GM12878 (cell line): ENCODE data around the gene CACNA1A. TPM values are rescaled to one million over a fixed set of nuclear protein-coding genes. Genes with fewer than 3 reads are reported as not detected.

Experiments
- ATAC-seq: fragments of 200-7000 bp; cut with Tn5 transposase; 3 replicates; pipeline ENCODE4 v1.9.1; 2020; ENCODE audit warnings: mild to moderate bottlenecking, moderate library complexity
- BruUV-seq: library from RNA; stranded (reverse); fragments of 400-500 nt; replicated peaks from 2 replicates; lab custom pipeline; 2021; lab: Mats Ljungman, UMichigan
- CTCF ChIA-PET: fragments of 300-600 bp; sonication (Branson Sonifier 250); formaldehyde crosslinking; extraction: SDS; loops from one replicate; lab custom pipeline; 2021; ENCODE audit warnings: inconsistent platforms; lab: Yijun Ruan, JAX
- POLR2A ChIA-PET: fragments of 350-600 bp; formaldehyde crosslinking; extraction: SDS; loops from one replicate; lab custom pipeline; 2021; ENCODE audit warnings: inconsistent platforms; lab: Charles Lee
- RAD21 ChIA-PET: fragments of 300-600 bp; sonication (Branson Sonifier 250); formaldehyde crosslinking; loops from one replicate; lab custom pipeline; 2023; ENCODE audit warnings: antibody characterized with exemption; ENCODE audit not compliant: unreplicated experiment; lab: Charles Lee
- SMC1A ChIA-PET: fragments of 300-600 bp; sonication (Branson Sonifier 250); formaldehyde crosslinking; loops from one replicate; lab custom pipeline; 2023; ENCODE audit not compliant: unreplicated experiment, uncharacterized antibody; lab: Charles Lee
- DNase-seq: peaks from one replicate; pipeline ENCODE4 v3.0.0-alpha.2; 2011; ENCODE audit warnings: low read depth, low spot score
- FAIRE-seq: peaks from 3 replicates; lab custom pipeline; 2011; peaks lifted over from hg19 to GRCh38; lab: Jason Lieb, UNC
- H2AFZ ChIP-seq: 2 replicates; pipeline ENCODE4 v1.6.0; 2011; ENCODE audit warnings: low read depth, low read length, control low read depth; ENCODE audit not compliant: control insufficient read depth
- H3K27ac ChIP-seq: 2 replicates; pipeline ENCODE4 v1.5.1; 2011; ENCODE audit warnings: control low read depth; ENCODE audit not compliant: control insufficient read depth, insufficient read depth
- H3K27me3 ChIP-seq, 2 experiments: replicated peaks in 1 of 2; 2 replicates each; pipeline versions ENCODE4 v1.6.0 to v1.6.1; 2011; ENCODE audit warnings: low read length in 1 of 2; ENCODE audit not compliant: control insufficient read depth in 2 of 2, insufficient read depth in 2 of 2
- H3K36me3 ChIP-seq, 2 experiments: 2 replicates each; pipeline ENCODE4 v1.5.1; 2011; ENCODE audit warnings: low read length in 1 of 2; ENCODE audit not compliant: control insufficient read depth in 2 of 2, insufficient read depth in 2 of 2
- H3K4me1 ChIP-seq: 2 replicates; pipeline ENCODE4 v1.6.1; 2011; ENCODE audit warnings: mild to moderate bottlenecking, low read length, moderate library complexity, mixed read lengths; ENCODE audit not compliant: control insufficient read depth, insufficient read depth
- H3K4me2 ChIP-seq: 2 replicates; pipeline ENCODE4 v1.6.0; 2011; ENCODE audit warnings: control low read depth; ENCODE audit not compliant: control insufficient read depth, insufficient read depth
- H3K4me3 ChIP-seq: fragments of 200-600 bp; sonication (generic); 2 replicates; pipeline ENCODE4 v1.5.1; 2016
- H3K79me2 ChIP-seq: 2 replicates; pipeline ENCODE4 v1.6.0; 2011; ENCODE audit warnings: low read length; ENCODE audit not compliant: control insufficient read depth, insufficient read depth
- H3K9ac ChIP-seq: 2 replicates; pipeline ENCODE4 v1.8.0; 2011; ENCODE audit warnings: low read length, control low read depth, mixed read lengths; ENCODE audit not compliant: control insufficient read depth, insufficient read depth
- H3K9me3 ChIP-seq: replicated peaks from 3 replicates; pipeline ENCODE4 v1.5.1; 2011; ENCODE audit warnings: mild to moderate bottlenecking, low read length; ENCODE audit not compliant: control insufficient read depth, insufficient read depth
- H4K20me1 ChIP-seq: 2 replicates; pipeline ENCODE4 v1.6.0; 2011; ENCODE audit not compliant: control insufficient read depth, insufficient read depth
- CHD2 ChIP-seq: IDR thresholded peaks from 2 replicates; pipeline ENCODE4 v1.6.1; 2011; ENCODE audit warnings: low read depth, low read length, improper control_type of control experiment, borderline replicate concordance
- IKZF2 ChIP-seq, 2 experiments: fragments of 450-650 bp; IDR thresholded peaks; 2 replicates each; pipeline ENCODE4 v1.6.1; 2017; ENCODE audit warnings: mild to moderate bottlenecking in 2 of 2, moderate library complexity in 2 of 2
- NKRF ChIP-seq: fragments of 450-650 bp; conservative IDR thresholded peaks from 2 replicates; pipeline ENCODE4 v1.6.1; 2017; ENCODE audit warnings: mild to moderate bottlenecking, moderate library complexity
- POU2F2 ChIP-seq: IDR thresholded peaks from 3 replicates; pipeline ENCODE4 v1.6.1; 2011; ENCODE audit warnings: low read depth, mild to moderate bottlenecking, low read length, borderline replicate concordance
- ZBTB33 ChIP-seq: fragments of 450-650 bp; IDR thresholded peaks from 2 replicates; pipeline ENCODE4 v1.6.1; 2017; ENCODE audit warnings: mild to moderate bottlenecking
- ZNF274 ChIP-seq: IDR thresholded peaks from one replicate; pipeline ENCODE4 v1.8.0; 2011; ENCODE audit not compliant: insufficient read length, insufficient read depth
- WGBS: methylation state at CpG from one replicate; pipeline ENCODE4 v1.1.6; 2016; ENCODE audit warnings: low lambda C conversion rate; ENCODE audit not compliant: insufficient replicate concordance, insufficient coverage; ENCODE audit errors: missing lambda C conversion rate; 5-methylcytosine and 5-hydroxymethylcytosine counted together
- in situ Hi-C: fragments of 300-500 bp; cut with MboI; formaldehyde crosslinking; loops from 9 replicates; pipeline ENCODE4 v1.14.3; 2018; ENCODE audit warnings: mixed read lengths
- intact Hi-C: fragments of 100-400 bp; cut with micrococcal nuclease; formaldehyde crosslinking; loops from one replicate; pipeline ENCODE4 v1.14.2; 2022; ENCODE audit not compliant: unreplicated experiment
- polyA plus RNA-seq, 11 experiments: library from polyadenylated mRNA; depleted of rRNA in 4 of 11; unstranded in 6 of 11; stranded (reverse) in 5 of 11; fragments of >200 nt; fragmentation: Nextera tagmentation in 4 of 11; fragmentation: Illumina TruSeq in 1 of 11; extraction: Ambion mirVana in 4 of 11; extraction: Trizol in 1 of 11; gene quantifications; 1 replicate in 1 of 11; 2 replicates in 10 of 11; pipeline versions ENCODE4 v1.2.1 to v1.2.3, GENCODE V29; 2011 to 2016; ENCODE audit warnings: inconsistent platforms in 2 of 11, missing spikeins in 2 of 11, low read depth in 1 of 11
- total RNA-seq, 4 experiments: library from RNA; depleted of rRNA in 3 of 4; stranded (reverse); fragments of >200 nt in 3 of 4; fragmentation: Illumina TruSeq in 1 of 4; extraction: Trizol in 1 of 4; gene quantifications; 2 replicates each; pipeline versions ENCODE4 v1.2.1 to v1.2.3, GENCODE V29; 2013 to 2021

CACNA1A gene
- total and polyA plus RNA-seq, 10 of the 15 experiments (the other 5 are each of a cell fraction or from before 2014, with no cell fraction given): 1.1 to 4.4 (median 2.5) TPM

GRCh38 chr19:13350072-13350471, 156.2 kb downstream of the CACNA1A start:
- H4K20me1 ChIP-seq: no peaks in the 10 kb centered on the region
- in situ Hi-C loops: no loop called here
- H3K36me3 ChIP-seq: no peaks in the 10 kb centered on the region; a peak in 1 of 4 replicates
- H3K4me1 ChIP-seq: no peaks in the 10 kb centered on the region
- no peak overlapping the region for H3K9ac ChIP-seq
- no peak overlapping the region for H3K4me2 ChIP-seq
- SMC1A ChIA-PET: no interaction called here
- RAD21 ChIA-PET: no interaction called here
- TF ChIP-seq IKZF2 (IDR thresholded peaks at IDR 0.05) (no peak), ZNF274 (no peak), NKRF (no peak), POU2F2 (no peak), ZBTB33 (no peak), CHD2 (no peak)
- TF ChIP-seq, all 136 proteins: peak for 0
- Histone ChIP-seq H3K27me3 (no peaks in the 10 kb centered on the region), H3K27ac (no peak overlapping the region), H2AFZ (no peak overlapping the region), H3K4me3 (no peak overlapping the region), H3K79me2 (no peaks in the 10 kb centered on the region), H3K9me3 (peaks cover 4% of the 10 kb centered on the region; the same call in 2 of the 3 replicates)
- DNase-seq (no peak), FAIRE-seq (no peak), ATAC-seq (no peak)
- CTCF ChIA-PET: no interaction called here
- no TSS peak for BruUV-seq
- 27% methylated on average over 4 of the region's 4 CpGs for WGBS
- POLR2A ChIA-PET: no interaction called here
- intact Hi-C loops: no loop called here
